NCI-H2196 treated with DMSO at 0.1 percent for 48 hours (cell line): Measurements from ENCODE around the gene BZW1.
A peak's percentile ranks its signal among the peaks of the same experiment; 100 is the strongest.

Experiments
- DNase-seq: peaks from one replicate; lab custom pipeline; 2025; ENCODE audit not compliant: unreplicated experiment; lab: John Stamatoyannopoulos, UW

Gene BZW1

DNA sequence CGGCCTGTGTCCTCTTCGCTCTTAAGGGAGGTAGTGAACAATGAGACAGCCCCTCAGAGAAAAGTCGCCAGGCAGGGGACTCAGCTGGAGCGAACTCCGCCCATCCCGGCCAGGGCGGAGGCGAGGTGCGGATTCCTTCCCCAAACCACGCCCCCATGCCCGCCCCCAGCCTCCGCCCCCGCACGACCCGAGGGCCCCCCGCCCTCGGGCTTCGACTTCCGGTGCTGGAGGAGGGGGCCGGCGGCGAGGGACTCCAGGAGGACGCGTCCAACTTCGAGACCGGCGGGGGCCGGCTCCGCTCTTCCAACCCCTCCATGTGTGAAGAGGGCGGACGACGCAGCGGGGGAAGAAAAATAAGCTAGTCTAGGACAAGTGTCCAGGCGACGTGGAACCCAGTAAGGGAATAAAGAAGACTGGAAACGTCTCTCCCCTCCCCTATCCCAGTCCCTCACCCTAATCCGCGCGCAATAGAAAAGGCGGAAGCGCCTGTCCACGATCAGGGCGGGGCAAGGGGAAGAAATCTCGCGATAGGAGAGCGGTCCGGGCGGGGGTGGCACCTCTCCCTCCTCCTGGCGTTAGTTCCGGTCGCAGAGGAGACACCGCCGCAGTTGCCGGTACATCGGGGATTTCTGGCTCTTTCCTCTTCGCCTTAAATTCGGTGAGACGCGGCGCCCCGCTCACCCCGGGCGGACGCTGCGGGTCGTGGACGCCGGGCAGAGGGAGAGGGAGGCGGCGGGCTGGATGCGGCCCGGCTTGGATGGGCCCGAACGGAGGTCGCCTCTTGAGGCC lies at the start of gene BZW1:
TSS of gene BZW1 (plus strand) at position 578 of the 789 bp plus-strand sequence. CDS start 1,308 bp downstream, outside the sequence.
- peak; percentile 88 for DNase-seq

- no peak for DNase-seq
Observed at GRCh38 chr2:200762127-200762526, 49.6 kb upstream of the BZW1 start.

GRCh38 chr2:200763422-200763821 lies 48.3 kb upstream of the BZW1 start:
- DNase-seq, result no peak

GRCh38 chr2:200765139-200765951 lies 46.4 kb upstream of the BZW1 start:
- DNase-seq, result peak; percentile 35

DNA sequence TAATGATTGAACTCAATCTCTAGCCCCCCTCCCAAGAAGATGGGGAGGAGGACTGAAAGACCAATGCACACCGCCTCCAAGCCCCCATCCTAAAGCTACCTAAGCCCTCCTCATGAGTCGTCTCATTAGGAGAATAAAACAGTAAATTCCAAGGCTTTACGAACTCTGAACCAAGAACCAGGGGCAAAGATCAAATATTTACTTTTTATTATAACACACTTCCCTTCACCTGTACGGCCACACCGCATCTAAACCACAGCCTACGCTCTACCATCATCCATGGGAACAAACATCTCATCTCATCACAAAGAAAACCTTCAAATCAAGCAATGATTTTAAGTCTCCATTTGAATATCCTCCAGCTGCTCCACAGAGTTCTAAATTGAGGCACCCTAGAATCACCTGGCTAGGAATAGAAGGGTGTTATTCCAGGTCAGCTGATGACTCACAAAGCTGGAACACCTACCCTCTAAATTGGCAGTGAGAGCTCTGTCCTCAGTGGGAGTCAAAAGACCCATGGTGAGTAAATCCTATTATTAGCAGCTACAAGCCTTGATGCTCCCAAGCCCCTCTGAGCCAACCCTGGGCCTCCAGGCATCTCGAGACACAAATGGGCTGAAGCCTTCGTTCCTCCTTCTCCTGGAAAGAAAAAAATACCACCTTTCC lies 45.6 kb upstream of the BZW1 start:
- no peak for DNase-seq

- no peak for DNase-seq
Observed at GRCh38 chr2:200767111-200767885, 44.4 kb upstream of the BZW1 start.

- DNase-seq, result no peak
Observed at GRCh38 chr2:200770847-200771246, 40.9 kb upstream of the BZW1 start.

DNA sequence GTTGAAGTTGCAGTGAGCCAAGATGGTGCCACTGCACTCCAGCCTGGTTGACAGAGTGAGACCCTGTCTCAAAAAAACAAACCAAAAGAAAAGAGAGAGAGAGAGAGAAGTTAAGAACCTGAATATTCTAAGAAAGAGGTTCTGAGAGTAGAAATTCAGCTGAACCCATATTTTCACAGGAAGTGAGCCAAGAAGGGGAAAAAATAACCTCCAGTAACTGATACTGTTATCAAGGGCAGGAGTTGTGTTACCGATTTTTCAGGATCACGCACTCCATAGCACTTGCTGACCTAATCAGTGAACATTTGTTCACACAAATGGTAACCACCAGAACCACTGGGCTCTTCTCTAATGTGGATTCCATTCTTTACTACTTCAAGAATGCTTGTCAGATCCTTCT lies 39.1 kb upstream of the BZW1 start:
- no peak for DNase-seq

DNA sequence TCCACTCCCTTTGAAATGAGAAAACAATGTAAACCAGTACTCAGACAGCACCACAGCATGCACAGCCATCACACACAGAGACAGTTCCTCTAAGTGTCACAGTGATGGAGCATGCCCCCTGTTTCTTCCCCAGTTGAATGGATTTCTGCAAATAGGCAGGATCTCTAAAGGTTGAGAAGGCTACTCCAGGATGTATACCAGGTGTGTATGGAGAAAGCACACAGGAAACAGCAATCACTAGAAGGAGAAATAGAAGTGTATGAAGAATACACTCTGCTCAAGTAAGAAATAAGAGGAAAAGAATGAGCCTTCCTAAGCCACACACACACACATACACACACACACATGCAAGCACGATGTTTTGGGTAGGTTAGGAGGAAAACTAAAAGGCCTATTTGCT lies 38.6 kb upstream of the BZW1 start:
- DNase-seq, result no peak

- no peak for DNase-seq
Observed at GRCh38 chr2:200774920-200775319, 36.8 kb upstream of the BZW1 start.

GRCh38 chr2:200777275-200777674 lies 34.4 kb upstream of the BZW1 start:
- DNase-seq, result no peak

DNA sequence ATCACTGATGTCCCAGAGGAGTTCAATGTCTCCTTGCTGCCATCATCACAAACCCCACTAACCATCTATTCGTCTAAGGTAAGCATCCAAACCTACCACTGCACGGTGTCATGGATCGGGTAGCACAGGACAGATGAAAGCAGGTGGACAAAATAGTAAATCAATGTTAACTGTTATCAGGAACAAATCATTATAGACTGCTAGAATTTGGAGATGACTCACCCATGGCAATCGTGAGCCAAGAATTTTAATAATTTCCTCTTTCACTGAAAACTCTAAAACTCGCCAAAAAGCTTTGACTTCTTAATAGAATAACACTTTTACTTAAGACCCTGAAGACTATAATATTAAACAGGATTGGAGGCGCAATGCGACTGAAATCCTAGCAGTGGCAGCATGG lies 33.7 kb upstream of the BZW1 start:
- no peak for DNase-seq

GRCh38 chr2:200779214-200779613 lies 32.5 kb upstream of the BZW1 start:
- no peak for DNase-seq

- DNase-seq, result no peak
Observed at GRCh38 chr2:200781616-200782015, 30.1 kb upstream of the BZW1 start.

- no peak for DNase-seq
Observed at GRCh38 chr2:200782251-200782650, 29.5 kb upstream of the BZW1 start.

- no peak for DNase-seq
Observed at GRCh38 chr2:200784215-200784614, 27.5 kb upstream of the BZW1 start.

GRCh38 chr2:200786423-200786822 lies 25.3 kb upstream of the BZW1 start:
- peak; percentile 49 for DNase-seq

- no peak for DNase-seq
Observed at GRCh38 chr2:200786826-200787225, 24.9 kb upstream of the BZW1 start.

DNA sequence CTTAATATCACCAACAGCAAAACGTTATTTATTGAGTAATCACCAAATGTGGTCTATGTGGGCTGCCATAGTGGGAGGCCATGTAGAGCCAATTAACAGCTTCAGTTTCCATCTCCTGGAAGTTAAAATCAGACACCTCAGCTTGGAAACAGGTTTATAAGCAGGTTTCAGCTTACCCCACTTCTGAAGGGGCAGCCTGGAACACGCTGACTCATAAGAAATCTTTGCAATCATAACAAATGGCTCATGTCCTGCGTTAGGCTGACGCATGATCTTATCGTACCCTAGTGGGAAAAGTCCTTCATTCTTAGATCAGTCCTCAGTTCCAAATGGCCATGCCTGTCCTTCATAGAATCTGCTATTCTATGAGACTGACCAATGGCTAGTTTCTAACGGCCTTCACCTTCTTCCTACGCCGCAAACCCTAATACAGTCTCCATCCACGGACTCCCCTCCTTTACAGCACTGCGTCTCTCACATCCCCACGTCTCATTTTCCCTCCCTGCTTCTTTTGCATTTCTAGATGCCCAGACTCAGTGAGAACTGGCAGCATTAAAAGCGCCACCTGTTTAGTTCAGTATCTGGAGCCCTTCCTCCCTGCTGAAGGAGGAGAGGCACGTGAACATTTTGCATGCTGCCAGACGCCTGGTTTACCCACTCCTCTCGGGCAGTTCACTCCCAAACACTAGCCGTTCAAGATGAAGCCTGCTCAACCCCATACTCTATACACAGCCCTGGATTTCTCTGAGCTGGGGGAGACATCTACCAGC lies 24.2 kb upstream of the BZW1 start:
- DNase-seq, result no peak

GRCh38 chr2:200788121-200788718 lies 23.5 kb upstream of the BZW1 start:
- DNase-seq, result no peak
